Spleen (tissue), 11 donors: Measurements from ENCODE around the gene CIAPIN1. TPM values are rescaled to one million over a fixed set of nuclear protein-coding genes. Genes with fewer than 3 reads are reported as not detected.

Experiments used
- DNase-seq: peaks from one replicate; pipeline ENCODE4 v3.0.0-alpha.2; 2020
- H3K27ac ChIP-seq, 8 donors: fragments of 200-600 bp; sonication (generic) in 7 of 8; 1 replicate in 4 of 8; 2 replicates in 4 of 8; pipeline versions ENCODE4 v1.5.0 to v1.8.0; 2016 to 2021; ENCODE audit warnings: inconsistent platforms in 4 of 8, mild to moderate bottlenecking in 4 of 8, moderate library complexity in 1 of 8
- H3K27me3 ChIP-seq, 7 donors: fragments of 200-600 bp; sonication (generic) in 6 of 7; replicated peaks in 1 of 7; 1 replicate in 4 of 7; 2 replicates in 3 of 7; pipeline versions ENCODE4 v1.5.0 to v1.8.0; 2016 to 2021; ENCODE audit warnings: inconsistent platforms in 3 of 7, mild to moderate bottlenecking in 1 of 7
- H3K36me3 ChIP-seq, 6 donors: fragments of 200-600 bp; sonication (generic) in 5 of 6; 1 replicate in 4 of 6; 2 replicates in 2 of 6; pipeline versions ENCODE4 v1.5.0 to v1.8.0; 2016 to 2021; ENCODE audit warnings: inconsistent platforms in 2 of 6
- H3K4me1 ChIP-seq, 6 donors: fragments of 200-600 bp; sonication (generic) in 5 of 6; 1 replicate in 3 of 6; 2 replicates in 3 of 6; pipeline versions ENCODE4 v1.5.0 to v1.8.0; 2016 to 2021; ENCODE audit warnings: inconsistent platforms in 3 of 6
- H3K4me3 ChIP-seq, 8 donors: fragments of 200-600 bp; sonication (generic) in 7 of 8; 1 replicate in 4 of 8; 2 replicates in 4 of 8; pipeline versions ENCODE4 v1.5.0 to v1.8.0; 2016 to 2021; ENCODE audit warnings: inconsistent platforms in 4 of 8, mild to moderate bottlenecking in 4 of 8, moderate library complexity in 2 of 8
- H3K9me3 ChIP-seq, 8 donors: fragments of 200-600 bp; sonication (generic) in 7 of 8; 1 replicate in 4 of 8; 2 replicates in 4 of 8; pipeline versions ENCODE4 v1.5.0 to v1.8.0; 2016 to 2021; ENCODE audit warnings: inconsistent platforms in 4 of 8
- POLR2A ChIP-seq, 3 donors: fragments of 450-650 bp; IDR thresholded peaks; one replicate each; pipeline ENCODE4 v1.5.1; 2017; ENCODE audit warnings: antibody characterized with exemption in 3 of 3, mild to moderate bottlenecking in 1 of 3
- POLR2AphosphoS5 ChIP-seq, 3 donors: sonication (generic); formaldehyde crosslinking; IDR thresholded peaks; one replicate each; pipeline ENCODE4 v1.5.1; 2017; ENCODE audit warnings: antibody characterized with exemption in 3 of 3
- WGBS, 5 donors: extraction: QIAGEN DNeasy Blood & Tissue Kit in 3 of 5; methylation state at CpG; one replicate each; pipeline versions ENCODE4 v1.1.5 to v1.1.7; 2013 to 2018; 5-methylcytosine and 5-hydroxymethylcytosine counted together
- intact Hi-C: fragments of 100-400 bp; cut with DNase I; formaldehyde crosslinking; loops from one replicate; pipeline ENCODE4 v1.15.0; 2023; ENCODE audit warnings: low total_unique reads
- polyA plus RNA-seq, 3 donors: library from polyadenylated mRNA; stranded (reverse); fragments of 200-250 nt; gene quantifications; one replicate each; pipeline ENCODE4 v1.2.1, GENCODE V29; 2013
- total RNA-seq, 7 donors: library from RNA; depleted of rRNA in 3 of 7; stranded (reverse); fragments of >200 nt in 3 of 7; fragmentation: NEBNext Ultra II Directional in 4 of 7; extraction: Animal tissue kit (Norgen Biotek cat#: 25700) in 4 of 7; gene quantifications; one replicate each; pipeline versions ENCODE4 v1.1.0 to v1.2.1, GENCODE V29; 2016 to 2021
- TF ChIP-seq, protein P1 (sequence below), 11 experiments: fragments of 200-600 bp in 7 of 11; fragments of 450-650 bp in 4 of 11; sonication (generic) in 4 of 11; IDR thresholded peaks in 8 of 11; conservative IDR thresholded peaks in 3 of 11; 1 replicate in 7 of 11; 2 replicates in 4 of 11; pipeline versions ENCODE4 v1.4.0 to v1.8.0; 2016 to 2021; ENCODE audit warnings: antibody characterized with exemption in 11 of 11, inconsistent platforms in 4 of 11, mild to moderate bottlenecking in 1 of 11
- donor health status: healthy with polysubstance abuse.
- donor health status: DM: no; HTN: no; CAD: no; lungs with moderate emphysema.
- donor health status: DM: no; HTN: no; CAD: no.
- donor health status: Bipolar disorder and iron deficiency.
- donor health status: healthy.
- donor health status: DM: no; HTN: no; CAD: no.
- donor health status: DM: yes; HTN: yes; CAD: no.

The CIAPIN1 gene
- total and polyA plus RNA-seq, 10 donors: 19.6 to 39.8 (median 28.7) TPM

DNA sequence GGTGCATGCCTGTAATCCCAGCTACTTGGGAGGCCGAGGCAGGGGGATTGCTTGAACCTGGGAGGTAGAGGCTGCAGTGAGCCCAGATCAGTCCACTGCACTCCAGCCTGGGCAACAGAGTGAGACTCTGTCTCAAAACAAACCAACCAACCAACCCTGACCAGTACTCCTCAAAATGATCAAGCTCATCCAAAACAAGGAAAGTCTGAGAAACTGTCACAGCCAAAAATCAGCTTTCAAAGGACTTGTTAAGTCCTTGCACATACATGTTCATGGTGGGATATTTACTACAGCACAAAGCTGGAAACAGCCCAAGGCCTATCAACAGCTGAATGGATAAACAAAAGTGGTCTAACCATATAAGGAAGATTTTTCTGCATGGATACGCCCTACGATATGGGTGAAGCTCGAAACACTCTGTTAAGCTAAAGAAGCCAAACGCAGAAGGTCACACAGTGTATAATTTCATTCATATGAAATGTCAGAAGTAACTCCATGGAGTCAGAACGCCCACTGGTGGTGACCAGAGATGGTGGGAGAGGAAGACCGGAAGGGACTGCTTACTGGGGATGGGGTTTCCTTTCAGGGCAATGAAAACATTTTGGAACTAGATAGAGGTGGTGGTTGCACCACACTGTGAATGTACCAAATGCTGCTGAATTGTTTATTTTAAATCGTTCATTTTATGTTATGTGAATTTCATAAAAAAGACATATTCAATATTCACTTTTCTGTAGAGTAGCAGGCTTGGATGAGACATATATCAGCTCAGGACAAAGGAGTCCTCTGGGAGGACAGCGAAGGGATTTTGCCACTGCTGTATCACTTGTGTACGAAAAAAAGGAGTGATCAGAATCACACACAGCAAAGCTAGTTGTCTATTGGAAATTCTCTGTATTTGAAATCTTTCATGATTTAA, 24.9 kb downstream of the CIAPIN1 start:
- Histone ChIP-seq H3K4me3 (no peak overlapping the region), H3K9me3 (no peaks in the 10 kb centered on the region), H3K36me3 (peaks cover 0 to 16% (median 10%) of the 10 kb centered on the region in 6 donors), H3K4me1 (peaks cover 5 to 30% (median 15%) of the 10 kb centered on the region in 6 donors), H3K27ac (peak overlapping the region in 1 of 8 donors; percentile 46), H3K27me3 (no peaks in the 10 kb centered on the region)
- 56 to 68% (median 62%) methylated on average over 10 of the region's 10 CpGs for WGBS, 5 donors
- intact Hi-C loops: no loop called here
- TF ChIP-seq, protein P1, sequence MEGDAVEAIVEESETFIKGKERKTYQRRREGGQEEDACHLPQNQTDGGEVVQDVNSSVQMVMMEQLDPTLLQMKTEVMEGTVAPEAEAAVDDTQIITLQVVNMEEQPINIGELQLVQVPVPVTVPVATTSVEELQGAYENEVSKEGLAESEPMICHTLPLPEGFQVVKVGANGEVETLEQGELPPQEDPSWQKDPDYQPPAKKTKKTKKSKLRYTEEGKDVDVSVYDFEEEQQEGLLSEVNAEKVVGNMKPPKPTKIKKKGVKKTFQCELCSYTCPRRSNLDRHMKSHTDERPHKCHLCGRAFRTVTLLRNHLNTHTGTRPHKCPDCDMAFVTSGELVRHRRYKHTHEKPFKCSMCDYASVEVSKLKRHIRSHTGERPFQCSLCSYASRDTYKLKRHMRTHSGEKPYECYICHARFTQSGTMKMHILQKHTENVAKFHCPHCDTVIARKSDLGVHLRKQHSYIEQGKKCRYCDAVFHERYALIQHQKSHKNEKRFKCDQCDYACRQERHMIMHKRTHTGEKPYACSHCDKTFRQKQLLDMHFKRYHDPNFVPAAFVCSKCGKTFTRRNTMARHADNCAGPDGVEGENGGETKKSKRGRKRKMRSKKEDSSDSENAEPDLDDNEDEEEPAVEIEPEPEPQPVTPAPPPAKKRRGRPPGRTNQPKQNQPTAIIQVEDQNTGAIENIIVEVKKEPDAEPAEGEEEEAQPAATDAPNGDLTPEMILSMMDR (IDR thresholded peaks at IDR 0.05 in 8 of 11, conservative IDR thresholded peaks at IDR 0.05 in 3 of 11): peak in 7 of 11 experiments; percentile 22 to 50 (median 35)
- TF ChIP-seq POLR2AphosphoS5 (IDR thresholded peaks at IDR 0.05): no peak
- no peak for DNase-seq

DNA sequence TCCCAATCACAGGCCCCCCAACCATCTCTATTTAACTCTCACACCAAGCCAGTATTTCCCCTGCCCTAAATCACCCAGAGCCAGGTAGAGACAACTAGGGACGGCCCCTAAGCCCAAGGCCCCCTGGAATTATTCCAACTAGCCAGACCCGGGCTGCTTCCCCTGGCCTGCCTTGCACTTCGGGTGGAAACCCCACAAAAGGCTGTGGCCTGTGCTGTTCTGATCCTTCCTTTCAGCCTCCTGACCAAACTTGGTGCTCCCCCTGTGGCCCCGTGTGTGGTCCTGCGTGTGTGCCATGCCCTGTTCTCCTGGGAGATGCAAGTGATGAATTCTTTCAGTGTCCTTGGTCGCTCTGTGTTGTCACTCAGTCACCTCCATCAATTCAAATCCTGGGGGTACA, 27.7 kb downstream of the CIAPIN1 start:
- Histone ChIP-seq H3K4me3 (no peak overlapping the region), H3K27me3 (no peaks in the 10 kb centered on the region), H3K27ac (peak overlapping the region in 3 of 8 donors; percentile 37 to 59 (median 48)), H3K36me3 (no peaks in the 10 kb centered on the region), H3K9me3 (no peaks in the 10 kb centered on the region), H3K4me1 (peaks cover 10 to 41% (median 26%) of the 10 kb centered on the region in 6 donors)
- no peak for DNase-seq
- no peak for TF ChIP-seq POLR2A (IDR thresholded peaks at IDR 0.05)
- TF ChIP-seq, protein P1 (IDR thresholded peaks at IDR 0.05 in 8 of 11, conservative IDR thresholded peaks at IDR 0.05 in 3 of 11): no peak
- TF ChIP-seq POLR2AphosphoS5 (IDR thresholded peaks at IDR 0.05): no peak
- intact Hi-C loops: loop anchor here (10.0 kb wide), 1 partner anchor 335 kb away; no protein-coding TSS in a partner anchor
- 75 to 88% (median 79%) methylated on average over 6 of the region's 6 CpGs for WGBS, 5 donors

DNA sequence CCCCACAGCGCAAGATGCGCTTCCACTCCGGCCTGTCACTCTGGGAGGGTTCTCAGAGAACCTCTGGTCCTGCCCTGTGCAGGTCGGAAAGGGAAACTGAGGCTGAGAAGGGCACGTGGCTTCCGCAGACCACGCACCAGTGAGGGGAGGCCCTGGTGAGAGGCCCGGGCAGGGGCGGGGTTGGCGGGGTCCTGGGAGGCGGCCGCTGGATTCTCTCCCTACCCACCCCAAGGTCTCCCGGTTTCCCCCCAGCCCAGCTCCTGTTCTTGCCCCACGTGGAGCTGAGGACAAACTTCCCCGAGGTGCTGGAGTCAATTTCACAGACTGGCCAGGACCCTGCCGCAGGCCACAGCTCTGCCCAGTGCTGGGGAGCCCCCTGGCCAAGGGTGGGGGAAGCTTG, 31.1 kb downstream of the CIAPIN1 start:
- 79 to 87% (median 82%) methylated on average over 16 of the region's 16 CpGs for WGBS, 5 donors
- no peak overlapping the region for H3K4me3 ChIP-seq
- peak overlapping the region in 1 of 8 donors; percentile 58 for H3K27ac ChIP-seq
- no peaks in the 10 kb centered on the region for H3K36me3 ChIP-seq
- intact Hi-C loops: loop anchor here (2.0 to 10.0 kb wide), 2 partner anchors 115 to 331 kb away; no protein-coding TSS in a partner anchor
- peaks cover 10 to 58% (median 41%) of the 10 kb centered on the region in 6 donors for H3K4me1 ChIP-seq
- no peaks in the 10 kb centered on the region for H3K9me3 ChIP-seq
- H3K27me3 ChIP-seq: no peaks in the 10 kb centered on the region
- TF ChIP-seq, protein P1 (IDR thresholded peaks at IDR 0.05 in 8 of 11, conservative IDR thresholded peaks at IDR 0.05 in 3 of 11): no peak
- TF ChIP-seq POLR2A (IDR thresholded peaks at IDR 0.05): no peak
- TF ChIP-seq POLR2AphosphoS5 (IDR thresholded peaks at IDR 0.05): no peak
- DNase-seq: no peak

DNA sequence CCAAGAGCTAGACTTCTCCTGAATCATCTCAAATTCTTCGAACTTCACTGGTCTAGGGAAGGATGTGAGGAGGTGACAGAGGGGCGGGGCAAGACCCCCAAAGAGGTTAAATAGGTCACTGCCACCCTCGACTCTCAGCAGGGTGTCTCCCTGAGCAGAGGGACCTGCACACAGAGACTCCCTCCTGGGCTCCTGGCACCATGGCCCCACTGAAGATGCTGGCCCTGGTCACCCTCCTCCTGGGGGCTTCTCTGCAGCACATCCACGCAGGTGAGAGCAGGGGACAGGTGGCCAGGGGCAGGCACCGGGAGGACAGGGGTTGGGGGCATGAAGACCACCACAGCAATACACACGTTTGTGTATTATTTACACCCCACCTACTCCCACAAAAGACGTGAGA, 33.5 kb downstream of the CIAPIN1 start:
- 56 to 80% (median 69%) methylated on average over 5 to 7 of the region's 7 CpGs for WGBS, 5 donors
- Histone ChIP-seq H3K9me3 (no peaks in the 10 kb centered on the region), H3K4me3 (no peak overlapping the region), H3K27me3 (no peaks in the 10 kb centered on the region), H3K36me3 (no peaks in the 10 kb centered on the region), H3K4me1 (peaks cover 7 to 65% (median 46%) of the 10 kb centered on the region in 6 donors), H3K27ac (peak overlapping the region in 5 of 8 donors; percentile 33 to 69 (median 51))
- no peak for DNase-seq
- no peak for TF ChIP-seq POLR2AphosphoS5 (IDR thresholded peaks at IDR 0.05)
- no peak for TF ChIP-seq POLR2A (IDR thresholded peaks at IDR 0.05)
- TF ChIP-seq, protein P1 (IDR thresholded peaks at IDR 0.05 in 8 of 11, conservative IDR thresholded peaks at IDR 0.05 in 3 of 11): no peak
- intact Hi-C loops: loop anchor here (10.0 kb wide), 1 partner anchor 329 kb away; no protein-coding TSS in a partner anchor
